ENCODE results near the gene COX10.
"Not testable (repeated sequence)": the region's sequence is repeated elsewhere in the genome, so short reads cannot be mapped to it uniquely, and the experiment has no call there.

The COX10 gene

GRCh38 chr17:14201988-14202380 lies 132.7 kb downstream of the COX10 start:
- no peak for DNase-seq (ENCODE audit: low read depth in 4 of 4, low spot score in 1 of 4)

- no peak for DNase-seq (ENCODE audit: low read depth in 4 of 4, low spot score in 1 of 4)
Observed at GRCh38 chr17:14202388-14203166, 133.3 kb downstream of the COX10 start.

GRCh38 chr17:14203388-14203787 lies 134.1 kb downstream of the COX10 start:
- no peak for DNase-seq (ENCODE audit: low read depth in 4 of 4, low spot score in 1 of 4)

- no peak for DNase-seq (ENCODE audit: low read depth in 4 of 4, low spot score in 1 of 4)
Observed at GRCh38 chr17:14204084-14204483, 134.8 kb downstream of the COX10 start.

GRCh38 chr17:14204546-14204945 lies 135.2 kb downstream of the COX10 start:
- no peak for DNase-seq (ENCODE audit: low read depth in 4 of 4, low spot score in 1 of 4)

DNA sequence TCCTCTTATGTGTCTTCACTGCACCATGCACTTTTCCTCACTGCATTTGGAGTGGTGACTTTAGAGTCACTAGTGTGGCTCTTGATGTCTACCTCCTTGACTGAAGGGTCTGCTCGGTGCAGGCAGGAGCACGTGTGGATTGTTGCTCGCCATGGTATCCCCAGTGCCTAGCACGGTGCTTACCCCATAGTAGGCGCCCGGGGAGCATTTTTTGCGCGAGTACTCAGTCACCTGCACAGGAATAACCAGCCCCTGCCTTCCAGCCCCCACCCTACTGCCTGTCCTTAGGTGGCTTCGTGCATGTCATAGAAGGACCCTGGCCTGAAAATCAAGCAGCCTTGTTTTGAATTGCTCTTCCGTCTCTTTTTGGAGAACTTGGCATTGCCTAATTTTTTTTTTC lies 136.1 kb downstream of the COX10 start:
- DNase-seq (ENCODE audit: low read depth in 4 of 4, low spot score in 1 of 4): no peak

GRCh38 chr17:14205992-14206461 lies 136.7 kb downstream of the COX10 start:
- peak in 3 of 4 experiments; percentile 28 to 58 (median 55) for DNase-seq (ENCODE audit: low read depth in 4 of 4, low spot score in 1 of 4)

GRCh38 chr17:14206891-14207290 lies 137.6 kb downstream of the COX10 start:
- no peak for DNase-seq (ENCODE audit: low read depth in 4 of 4, low spot score in 1 of 4)

GRCh38 chr17:14207791-14208190 lies 138.5 kb downstream of the COX10 start:
- DNase-seq (ENCODE audit: low read depth in 4 of 4, low spot score in 1 of 4): no peak

- no peak for DNase-seq (ENCODE audit: low read depth in 4 of 4, low spot score in 1 of 4)
Observed at GRCh38 chr17:14209215-14209614, 139.9 kb downstream of the COX10 start.

DNA sequence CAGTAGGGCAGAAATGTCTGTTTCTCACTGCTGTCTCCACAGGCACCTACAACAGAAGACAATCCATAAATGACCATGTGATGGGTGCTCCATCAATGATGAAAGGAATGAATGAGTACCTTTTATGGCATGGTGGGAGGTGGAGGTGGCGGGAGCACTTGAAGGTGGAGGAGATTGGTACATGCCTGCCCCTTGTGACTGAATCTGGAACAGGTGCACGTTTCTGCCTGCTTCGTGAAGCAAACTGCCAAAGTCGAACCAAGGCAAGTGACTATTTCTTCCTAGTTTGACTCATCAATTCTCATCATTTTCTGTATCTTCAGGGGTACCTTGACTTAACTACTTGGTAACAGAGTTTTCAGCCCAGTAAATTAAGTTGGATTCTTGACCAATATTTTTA lies 141.9 kb downstream of the COX10 start:
- no peak for DNase-seq (ENCODE audit: low read depth in 4 of 4, low spot score in 1 of 4)

DNA sequence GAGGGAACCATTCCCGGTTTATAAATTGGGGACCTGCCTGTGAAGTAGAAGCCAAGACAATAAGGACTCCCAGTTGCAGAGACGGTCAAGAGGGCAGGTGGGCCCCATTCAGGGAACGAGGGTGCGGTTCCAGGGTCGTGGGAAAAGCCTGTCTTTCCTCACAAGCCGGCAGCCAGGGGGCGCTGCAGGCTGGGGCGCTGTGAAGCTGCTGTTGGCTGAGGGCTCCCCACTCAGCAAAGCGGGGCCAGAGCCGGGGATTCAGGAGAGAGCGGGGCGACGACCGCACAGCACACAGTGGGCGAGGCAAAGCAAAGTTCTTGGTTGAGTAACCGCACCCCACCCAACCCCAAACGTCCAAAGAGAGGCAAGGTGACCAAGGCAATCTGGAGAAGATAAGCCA lies 142.5 kb downstream of the COX10 start:
- no peak for DNase-seq (ENCODE audit: low read depth in 4 of 4, low spot score in 1 of 4)

DNA sequence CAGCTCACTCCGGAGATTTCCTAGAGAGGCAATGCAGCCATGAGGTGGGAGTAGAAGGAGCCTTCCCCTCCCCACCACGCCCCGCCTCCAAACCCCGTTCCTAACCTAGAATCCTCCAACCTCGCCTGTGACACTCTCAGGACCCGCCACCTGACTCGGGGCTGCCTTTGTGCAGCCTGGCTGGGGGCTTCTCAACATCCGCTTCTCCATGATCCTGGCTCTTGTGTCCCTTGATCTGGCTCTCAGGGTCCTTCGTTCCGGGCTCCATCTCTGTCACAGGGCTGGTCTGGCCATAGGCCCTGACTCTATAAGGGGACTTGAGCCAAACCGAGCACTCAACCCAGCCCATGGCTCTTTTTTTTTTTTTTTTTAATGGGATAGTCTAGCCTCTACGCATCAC lies 143.1 kb downstream of the COX10 start:
- DNase-seq (ENCODE audit: low read depth in 4 of 4, low spot score in 1 of 4): no peak

DNA sequence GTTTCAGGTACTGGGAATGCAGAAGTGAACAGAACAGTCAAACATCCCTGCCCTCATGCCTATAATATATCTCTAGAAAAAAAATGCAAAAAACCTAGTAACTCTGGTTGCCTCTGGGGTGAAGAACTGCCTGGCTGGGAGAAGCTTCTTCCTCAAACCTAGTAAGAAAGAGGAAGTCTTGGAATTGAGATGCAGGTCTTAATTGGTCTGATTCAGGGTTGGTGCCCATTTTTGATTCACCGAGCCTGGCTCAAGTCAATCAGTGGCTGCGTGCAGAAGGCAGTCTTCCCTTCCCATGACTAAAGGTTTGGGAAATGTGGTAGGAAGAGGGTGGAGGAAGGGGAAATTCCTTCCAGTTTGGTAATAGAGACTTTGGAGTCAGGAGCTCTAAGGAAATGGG lies 145.0 kb downstream of the COX10 start:
- DNase-seq (ENCODE audit: low read depth in 4 of 4, low spot score in 1 of 4): no peak

DNA sequence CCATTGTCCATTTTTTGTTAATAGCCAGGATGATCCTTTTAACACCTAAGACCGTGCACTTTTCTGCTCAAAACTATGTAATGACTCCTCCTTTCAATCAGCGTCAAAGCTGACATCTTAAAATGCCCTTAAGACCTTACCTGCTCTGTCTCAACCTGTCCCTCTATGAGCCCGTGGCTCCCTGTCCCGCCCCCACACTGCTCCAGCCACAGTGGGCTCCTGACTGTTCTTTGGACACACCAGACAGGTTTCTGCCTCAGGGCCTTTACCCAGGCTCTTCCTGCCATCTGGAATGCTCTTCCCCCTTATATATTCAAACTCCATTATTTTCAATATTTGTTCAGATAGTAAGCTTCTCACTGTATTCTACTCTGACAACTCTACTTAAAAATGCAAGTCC lies 153.3 kb downstream of the COX10 start:
- DNase-seq (ENCODE audit: low read depth in 4 of 4, low spot score in 1 of 4): no peak

- DNase-seq (ENCODE audit: low read depth in 4 of 4, low spot score in 1 of 4): no peak
Observed at GRCh38 chr17:14225254-14225980, 156.1 kb downstream of the COX10 start.

DNA sequence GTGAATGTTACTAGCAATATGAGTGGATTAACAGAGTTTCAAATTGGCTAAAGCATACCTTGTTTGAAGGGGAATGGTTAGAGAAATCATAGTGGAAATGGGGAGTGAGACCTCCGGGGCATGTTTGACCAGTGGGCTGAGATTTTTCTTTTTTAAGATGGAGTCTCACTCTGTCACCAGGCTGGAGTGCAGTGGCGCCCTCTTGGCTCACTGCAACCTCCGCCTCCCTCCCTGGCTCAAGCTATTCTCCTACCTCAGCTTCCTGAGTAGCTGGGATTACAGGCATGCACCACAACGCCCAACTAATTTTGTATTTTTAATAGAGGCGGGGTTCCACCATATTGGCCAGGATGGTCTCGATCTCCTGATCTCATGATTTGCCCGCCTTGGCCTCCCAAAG lies 157.7 kb downstream of the COX10 start:
- DNase-seq (ENCODE audit: low read depth in 4 of 4, low spot score in 1 of 4): no peak

- DNase-seq (ENCODE audit: low read depth in 4 of 4, low spot score in 1 of 4): no peak
Observed at GRCh38 chr17:14228903-14229302, 159.6 kb downstream of the COX10 start.

GRCh38 chr17:14231187-14231586 lies 161.9 kb downstream of the COX10 start:
- not testable (repeated sequence) for DNase-seq (ENCODE audit: low read depth in 4 of 4, low spot score in 1 of 4)

DNA sequence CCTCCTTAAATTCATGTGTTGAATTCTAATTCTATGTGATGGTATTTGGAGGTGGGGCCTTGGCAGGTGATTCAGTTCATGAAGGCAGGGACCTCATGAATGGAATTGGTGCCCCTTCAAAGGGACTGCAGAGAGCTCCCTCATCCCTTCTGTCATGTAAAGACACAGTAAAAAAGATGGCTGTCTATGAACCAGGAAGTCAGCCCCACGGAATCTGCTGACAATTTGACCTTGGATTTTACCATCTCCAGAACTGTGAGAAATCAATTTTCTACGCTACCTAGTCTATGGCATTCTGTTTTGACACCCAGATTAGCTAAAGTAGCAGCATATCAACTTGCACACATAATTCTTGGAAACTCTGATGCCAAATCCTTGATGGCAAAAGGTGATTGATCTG lies 165.7 kb downstream of the COX10 start:
- DNase-seq (ENCODE audit: low read depth in 4 of 4, low spot score in 1 of 4): not testable (repeated sequence)

GRCh38 chr17:14236032-14236431 lies 166.7 kb downstream of the COX10 start:
- DNase-seq (ENCODE audit: low read depth in 4 of 4, low spot score in 1 of 4): not testable (repeated sequence)

DNA sequence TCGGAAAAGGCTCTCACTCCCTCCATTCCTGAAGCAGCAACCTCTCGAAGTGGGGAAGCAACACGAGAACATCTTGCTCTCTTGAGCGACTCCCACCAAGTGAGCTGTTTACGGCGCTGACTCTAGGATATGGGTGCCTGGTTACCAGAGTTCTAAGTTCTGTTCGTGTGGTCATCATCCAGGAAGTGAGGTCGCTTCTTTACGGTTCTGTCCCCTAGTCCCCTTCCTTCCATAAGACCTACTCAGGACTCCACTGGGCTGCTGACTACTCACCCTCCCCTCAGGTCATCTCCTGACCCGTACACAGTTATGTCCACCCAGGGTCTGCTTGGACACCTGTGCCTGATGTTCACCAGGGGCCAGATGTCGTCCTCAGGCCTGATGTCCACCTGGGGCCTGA lies 167.5 kb downstream of the COX10 start, which contains the start of gene CDRT15:
CDRT15 (minus strand) TSS at position 101 of the 400 bp plus-strand sequence; CDS start at position 72, 29 bp downstream.
- DNase-seq (ENCODE audit: low read depth in 4 of 4, low spot score in 1 of 4): not testable (repeated sequence)
